Right lobe of liver (tissue), 4 donors: ENCODE results near the gene WDR73.

Source experiments
- POLR2A ChIP-seq: fragments of 450-650 bp; IDR thresholded peaks from one replicate; pipeline ENCODE4 v1.6.1; 2017; ENCODE audit warnings: antibody characterized with exemption, mild to moderate bottlenecking
- TF ChIP-seq, protein P1 (sequence below), 4 donors: fragments of 200-600 bp in 3 of 4; fragments of 450-650 bp in 1 of 4; IDR thresholded peaks; one replicate each; pipeline versions ENCODE4 v1.5.1 to v1.8.0; 2016 to 2022; ENCODE audit warnings: antibody characterized with exemption in 4 of 4, mild to moderate bottlenecking in 2 of 4
- donor health status: DM: no; HTN: no; CAD: no.
- donor health status: DM: no; HTN: no; CAD: no.
- donor health status: DM: no; HTN: yes; CAD: no.

DNA sequence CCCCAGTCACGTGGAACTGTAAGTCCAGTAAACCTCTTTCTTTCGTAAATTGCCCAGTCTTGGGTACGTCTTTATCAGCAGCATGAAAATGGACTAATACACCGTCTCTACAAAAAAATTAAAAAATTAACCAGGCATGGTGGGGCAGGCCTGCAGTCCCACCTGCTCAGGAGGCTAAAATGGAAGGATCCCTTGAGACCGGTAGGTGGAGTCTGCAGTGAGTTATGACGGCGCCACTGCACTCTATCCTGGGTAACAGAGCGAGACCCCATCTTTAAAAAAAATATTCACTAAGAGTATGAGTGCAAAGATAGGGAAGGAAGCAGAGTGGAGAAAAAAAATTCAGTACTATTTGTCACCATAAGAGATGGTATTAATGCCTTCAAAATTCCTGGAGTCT is 36.3 kb upstream of the WDR73 start:
- TF ChIP-seq, protein P1, sequence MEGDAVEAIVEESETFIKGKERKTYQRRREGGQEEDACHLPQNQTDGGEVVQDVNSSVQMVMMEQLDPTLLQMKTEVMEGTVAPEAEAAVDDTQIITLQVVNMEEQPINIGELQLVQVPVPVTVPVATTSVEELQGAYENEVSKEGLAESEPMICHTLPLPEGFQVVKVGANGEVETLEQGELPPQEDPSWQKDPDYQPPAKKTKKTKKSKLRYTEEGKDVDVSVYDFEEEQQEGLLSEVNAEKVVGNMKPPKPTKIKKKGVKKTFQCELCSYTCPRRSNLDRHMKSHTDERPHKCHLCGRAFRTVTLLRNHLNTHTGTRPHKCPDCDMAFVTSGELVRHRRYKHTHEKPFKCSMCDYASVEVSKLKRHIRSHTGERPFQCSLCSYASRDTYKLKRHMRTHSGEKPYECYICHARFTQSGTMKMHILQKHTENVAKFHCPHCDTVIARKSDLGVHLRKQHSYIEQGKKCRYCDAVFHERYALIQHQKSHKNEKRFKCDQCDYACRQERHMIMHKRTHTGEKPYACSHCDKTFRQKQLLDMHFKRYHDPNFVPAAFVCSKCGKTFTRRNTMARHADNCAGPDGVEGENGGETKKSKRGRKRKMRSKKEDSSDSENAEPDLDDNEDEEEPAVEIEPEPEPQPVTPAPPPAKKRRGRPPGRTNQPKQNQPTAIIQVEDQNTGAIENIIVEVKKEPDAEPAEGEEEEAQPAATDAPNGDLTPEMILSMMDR (IDR thresholded peaks at IDR 0.05) = no peak
- TF ChIP-seq POLR2A = no peak
